ENCODE measurements around the gene RAB3A.
"Not testable (repeated sequence)": the region's sequence is repeated elsewhere in the genome, so short reads cannot be mapped to it uniquely, and the experiment has no call there.

Gene RAB3A

DNA sequence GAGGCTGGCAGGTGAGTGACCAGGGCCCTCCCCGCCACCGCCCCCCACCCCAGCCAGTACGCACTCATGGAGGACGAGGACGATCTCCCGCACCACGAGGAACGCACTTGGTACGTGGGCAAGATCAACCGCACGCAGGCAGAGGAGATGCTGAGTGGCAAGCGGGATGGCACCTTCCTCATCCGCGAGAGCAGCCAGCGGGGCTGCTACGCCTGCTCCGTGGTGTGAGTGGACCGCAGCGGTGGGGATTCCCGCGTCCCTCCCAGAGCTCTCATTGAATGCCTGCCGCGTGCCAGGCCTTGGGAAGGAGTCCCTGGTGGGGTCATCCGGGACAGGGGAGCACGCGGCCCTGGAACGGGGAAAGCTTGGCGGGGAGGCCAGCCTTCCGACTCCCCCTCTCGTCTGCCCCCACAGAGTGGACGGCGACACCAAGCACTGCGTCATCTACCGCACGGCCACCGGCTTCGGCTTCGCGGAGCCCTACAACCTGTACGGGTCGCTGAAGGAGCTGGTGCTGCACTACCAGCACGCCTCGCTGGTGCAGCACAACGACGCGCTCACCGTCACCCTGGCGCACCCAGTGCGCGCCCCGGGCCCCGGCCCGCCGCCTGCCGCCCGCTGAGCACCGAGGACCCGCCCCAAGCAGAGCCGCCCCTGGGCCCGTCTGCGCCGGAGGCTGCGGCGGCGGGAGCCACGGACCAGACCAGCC lies 35.0 kb downstream of the RAB3A start:
- DNase-seq (ENCODE audit: low read depth in 2 of 2), result no peak

- DNase-seq (ENCODE audit: low read depth in 2 of 2), result no peak
These were observed 35.7 kb downstream of the RAB3A start for GRCh38 chr19:18167975-18168645.

DNA sequence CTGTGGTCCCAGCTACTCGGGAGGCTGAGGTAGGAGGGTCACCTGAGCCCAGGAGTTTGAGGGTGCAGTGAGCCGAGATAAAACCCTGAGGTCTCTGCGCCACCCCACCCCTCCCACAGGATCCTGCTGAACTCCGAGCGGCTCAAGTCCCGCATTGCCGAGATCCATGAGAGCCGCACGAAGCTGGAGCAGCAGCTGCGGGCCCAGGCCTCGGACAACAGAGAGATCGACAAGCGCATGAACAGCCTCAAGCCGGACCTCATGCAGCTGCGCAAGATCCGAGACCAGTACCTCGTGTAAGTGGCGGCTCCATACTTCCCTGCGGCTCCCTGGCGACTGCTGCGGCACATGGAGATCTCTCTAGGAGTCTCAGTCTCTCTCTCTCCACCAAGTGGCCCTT lies 36.8 kb downstream of the RAB3A start:
- no peak for DNase-seq (ENCODE audit: low read depth in 2 of 2)

GRCh38 chr19:18165794-18166544 lies 37.9 kb downstream of the RAB3A start:
- DNase-seq (ENCODE audit: low read depth in 2 of 2), result no peak

GRCh38 chr19:18164072-18164471 lies 39.8 kb downstream of the RAB3A start:
- no peak for DNase-seq (ENCODE audit: low read depth in 2 of 2)

- no peak for DNase-seq (ENCODE audit: low read depth in 2 of 2)
These were observed 42.2 kb downstream of the RAB3A start for GRCh38 chr19:18161636-18162002.

- DNase-seq (ENCODE audit: low read depth in 2 of 2), result peak; percentile 71 to 72
These were observed 42.7 kb downstream of the RAB3A start for GRCh38 chr19:18160971-18161635.

- DNase-seq (ENCODE audit: low read depth in 2 of 2), result no peak
These were observed 43.3 kb downstream of the RAB3A start for GRCh38 chr19:18160493-18160970.

GRCh38 chr19:18159810-18160209 lies 44.0 kb downstream of the RAB3A start:
- no peak for DNase-seq (ENCODE audit: low read depth in 2 of 2)

DNA sequence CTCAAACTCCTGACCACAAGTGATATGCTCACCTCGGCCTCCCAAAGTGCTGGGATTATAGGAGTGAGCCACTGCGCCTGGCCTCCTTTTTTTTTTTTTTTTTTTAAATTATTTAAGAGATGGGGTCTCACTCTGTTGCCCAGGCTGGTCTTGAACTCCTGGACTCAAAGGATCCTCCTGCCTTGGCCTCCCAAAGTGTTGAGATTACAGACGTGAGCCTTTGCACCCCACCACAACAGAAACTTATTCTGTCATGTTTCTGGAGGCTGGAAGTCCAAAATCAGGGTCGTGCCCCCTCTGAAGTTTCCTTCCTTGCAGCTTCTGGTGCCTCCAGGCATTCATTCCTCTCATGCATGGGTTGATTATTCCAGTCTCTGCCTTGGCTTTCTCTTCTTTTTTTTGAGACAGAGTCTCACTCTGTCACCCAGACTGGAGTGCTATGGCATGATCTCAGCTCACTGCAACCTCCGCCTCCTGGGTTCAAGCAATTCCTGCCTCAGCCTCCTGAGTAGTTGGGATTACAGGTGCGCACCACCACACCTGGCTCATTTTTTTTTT lies 44.7 kb downstream of the RAB3A start:
- DNase-seq (ENCODE audit: low read depth in 2 of 2), result not testable (repeated sequence)

- no peak for DNase-seq (ENCODE audit: low read depth in 2 of 2)
These were observed 45.4 kb downstream of the RAB3A start for GRCh38 chr19:18158467-18158866.

DNA sequence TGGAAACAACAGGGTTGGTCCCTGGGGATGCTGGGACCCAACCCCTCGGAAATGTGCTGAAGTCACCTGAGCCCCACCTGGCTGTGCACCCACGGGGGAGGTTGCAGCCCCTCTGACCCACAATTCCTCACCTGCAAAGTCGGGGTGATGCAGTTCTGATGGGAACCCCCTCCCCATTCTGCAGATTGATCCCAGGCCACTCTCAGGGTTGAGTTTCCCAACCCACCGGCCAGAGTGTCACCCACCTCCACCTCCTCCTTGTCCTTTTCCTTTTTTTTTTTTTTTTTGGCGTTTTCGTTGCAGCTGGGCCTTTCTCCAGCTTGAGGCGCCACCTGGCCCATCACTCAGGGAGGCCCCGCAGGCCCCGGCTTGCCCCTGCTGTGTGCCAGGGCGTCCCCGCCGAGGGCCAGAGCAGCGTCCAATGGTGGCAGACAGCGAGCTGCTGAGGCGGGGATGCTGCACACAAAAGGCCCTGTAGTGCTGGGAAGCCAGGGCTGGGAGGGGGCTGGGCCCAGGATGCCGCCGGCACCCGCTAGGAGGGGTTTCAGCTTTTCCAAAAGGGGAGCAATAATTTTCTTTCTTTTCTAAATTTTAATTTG lies 46.3 kb downstream of the RAB3A start:
- no peak for DNase-seq (ENCODE audit: low read depth in 2 of 2)

- no peak for DNase-seq (ENCODE audit: low read depth in 2 of 2)
These were observed 46.9 kb downstream of the RAB3A start for GRCh38 chr19:18156841-18157464.

GRCh38 chr19:18156268-18156667 lies 47.6 kb downstream of the RAB3A start:
- no peak for DNase-seq (ENCODE audit: low read depth in 2 of 2)

GRCh38 chr19:18155095-18156087 lies 48.5 kb downstream of the RAB3A start:
- no peak for DNase-seq (ENCODE audit: low read depth in 2 of 2)

DNA sequence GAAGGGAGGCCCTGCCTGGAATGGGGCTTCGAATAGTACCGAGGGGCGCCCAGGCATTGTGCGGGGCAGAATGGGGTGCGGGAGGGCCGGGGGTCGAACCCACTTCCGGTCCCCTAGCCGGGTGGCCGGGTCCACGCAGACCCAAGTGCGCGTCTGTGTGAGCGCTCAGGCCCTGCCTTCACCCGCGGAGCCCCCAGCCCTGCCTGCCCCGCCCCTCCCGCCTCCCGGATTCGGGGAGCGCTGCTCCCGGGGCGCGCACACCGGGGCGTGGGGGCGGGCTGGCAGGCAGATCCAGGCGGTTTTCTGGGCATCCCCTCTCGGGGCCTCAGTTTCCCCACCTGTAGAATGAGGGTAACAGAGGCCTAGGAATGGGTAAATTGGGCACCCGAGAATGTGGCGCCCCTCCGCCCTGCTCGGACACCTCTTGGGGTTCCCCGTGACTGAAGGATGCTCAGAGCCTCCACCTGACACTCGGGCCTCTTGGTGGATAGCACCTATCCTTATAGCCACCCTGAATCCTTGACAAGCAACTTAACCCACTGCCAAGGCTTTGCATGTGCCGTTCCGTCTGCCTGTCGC lies 50.2 kb downstream of the RAB3A start:
- no peak for DNase-seq (ENCODE audit: low read depth in 2 of 2)

- DNase-seq (ENCODE audit: low read depth in 2 of 2), result peak; percentile 100
These were observed 50.9 kb downstream of the RAB3A start, which contains the start of gene PIK3R2 for GRCh38 chr19:18152817-18153555. TSS of gene PIK3R2 (plus strand) at chr19:18153163. CDS start at chr19:18155880, 2,717 bp downstream.

DNA sequence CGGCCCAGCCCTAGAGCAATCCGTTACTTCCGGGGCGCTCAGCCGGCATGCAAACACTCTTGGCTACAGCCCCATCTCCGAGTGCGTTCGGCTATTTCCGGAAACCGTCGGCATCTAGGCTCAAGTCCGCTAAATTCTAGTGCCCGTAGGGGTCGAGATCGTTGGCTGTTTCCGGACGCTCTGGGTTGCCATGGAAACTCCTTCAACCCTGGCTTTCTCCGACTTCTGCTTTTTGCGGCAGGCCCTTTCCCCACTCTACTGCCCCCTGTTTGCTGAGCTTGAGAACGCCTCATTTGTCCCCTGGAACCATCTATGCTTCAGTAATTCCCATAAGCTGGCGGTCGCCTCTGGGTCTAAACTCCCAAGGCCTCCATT lies 51.4 kb downstream of the RAB3A start:
- peak; percentile 98 to 100 for DNase-seq (ENCODE audit: low read depth in 2 of 2)
